HFFc6 (cell line): ENCODE results near the gene AUTS2. TPM values are rescaled to one million over a fixed set of nuclear protein-coding genes. Genes with fewer than 3 reads are reported as not detected.

Source experiments
- DNase-seq: peaks from one replicate; pipeline ENCODE4 v3.0.0-alpha.2; 2018
- H3K27ac Mint-ChIP-seq: 2 replicates; pipeline ENCODE4 v1.8.0; 2020; ENCODE audit warnings: mild to moderate bottlenecking, mixed read lengths
- H3K27me3 Mint-ChIP-seq: 2 replicates; pipeline ENCODE4 v1.8.0; 2021; ENCODE audit warnings: mild to moderate bottlenecking, moderate library complexity, mixed read lengths; ENCODE audit not compliant: insufficient read depth
- H3K36me3 Mint-ChIP-seq: 2 replicates; pipeline ENCODE4 v1.8.0; 2021; ENCODE audit warnings: low read depth, mixed read lengths
- H3K4me1 Mint-ChIP-seq: 2 replicates; pipeline ENCODE4 v1.8.0; 2020; ENCODE audit warnings: low read depth, mixed read lengths
- H3K4me3 Mint-ChIP-seq: 2 replicates; pipeline ENCODE4 v1.8.0; 2020; ENCODE audit warnings: mild to moderate bottlenecking, moderate library complexity, mixed read lengths
- H3K9me3 Mint-ChIP-seq: 2 replicates; pipeline ENCODE4 v1.8.0; 2020; ENCODE audit warnings: mild to moderate bottlenecking, mixed read lengths
- CTCF ChIP-seq: fragments of 200-600 bp; sonication (generic); IDR thresholded peaks from 2 replicates; pipeline ENCODE4 v1.5.0; 2021; ENCODE audit warnings: antibody characterized with exemption, mild to moderate bottlenecking
- total RNA-seq, 6 experiments: library from RNA; stranded (reverse); fragmentation: NEBNext Ultra II Directional; extraction: Animal tissue kit (Norgen Biotek cat#: 25700); gene quantifications; 2 replicates in 1 of 6; 3 replicates in 5 of 6; pipeline ENCODE4 v1.2.3, GENCODE V29; 2021

AUTS2 gene
- total RNA-seq, 6 experiments from 2014 or later, result 0.02 to 0.19 (median 0.16) TPM; not detected in 2

DNA sequence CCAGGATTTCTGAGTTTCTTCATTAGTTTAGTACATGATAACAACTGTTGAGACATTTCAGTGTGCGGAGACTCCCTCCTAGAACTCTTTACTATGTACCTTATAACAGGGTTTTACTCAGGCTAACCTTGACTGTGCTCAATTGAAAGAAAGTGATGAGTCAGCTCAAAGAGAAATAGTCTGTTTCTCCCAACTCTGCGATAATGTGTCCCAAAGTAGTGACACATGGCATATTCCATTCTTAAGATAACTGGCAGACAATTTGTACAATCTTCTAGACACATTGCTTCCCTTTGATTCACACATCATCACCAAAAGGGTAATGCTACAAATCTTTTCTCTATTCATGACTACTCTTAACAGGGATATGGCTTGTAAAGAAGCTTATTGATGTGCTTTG, 645.2 kb downstream of the AUTS2 start:
- no peaks in the 10 kb centered on the region for H3K36me3 Mint-ChIP-seq
- no peaks in the 10 kb centered on the region for H3K27me3 Mint-ChIP-seq
- H3K27ac Mint-ChIP-seq, result no peak overlapping the region
- H3K9me3 Mint-ChIP-seq, result peaks cover 43% of the 10 kb centered on the region
- H3K4me3 Mint-ChIP-seq, result no peak overlapping the region
- no peak for DNase-seq
- no peak for TF ChIP-seq CTCF
- no peaks in the 10 kb centered on the region for H3K4me1 Mint-ChIP-seq

- no peak overlapping the region for H3K4me3 Mint-ChIP-seq
- no peak for DNase-seq
- H3K9me3 Mint-ChIP-seq, result peaks cover 58% of the 10 kb centered on the region
- no peak for TF ChIP-seq CTCF
- no peaks in the 10 kb centered on the region for H3K4me1 Mint-ChIP-seq
- H3K36me3 Mint-ChIP-seq, result no peaks in the 10 kb centered on the region
- no peak overlapping the region for H3K27ac Mint-ChIP-seq
- no peaks in the 10 kb centered on the region for H3K27me3 Mint-ChIP-seq
Measured at GRCh38 chr7:70257921-70258320, 659.6 kb downstream of the AUTS2 start.

DNA sequence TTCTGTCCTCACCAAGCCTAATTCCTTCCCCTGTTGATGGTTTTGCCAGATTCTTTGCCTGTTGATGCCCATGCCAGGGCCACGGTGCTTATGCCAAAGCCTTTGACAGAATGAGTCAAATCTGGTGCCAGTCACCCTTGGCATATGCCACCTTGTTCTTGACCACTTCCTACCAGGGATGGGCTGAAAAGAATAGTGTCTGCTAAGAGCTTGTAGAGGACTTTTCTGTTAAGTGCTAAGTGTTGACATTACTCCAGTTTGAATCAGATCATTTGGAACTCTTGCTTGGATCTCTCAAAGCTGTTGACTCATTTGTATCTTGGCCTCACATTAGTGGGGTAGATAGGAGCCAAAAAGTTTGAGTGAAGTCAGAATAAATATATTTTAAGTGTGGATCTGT, 661.2 kb downstream of the AUTS2 start:
- Mint-ChIP-seq H3K4me3 (no peak overlapping the region), H3K27ac (no peak overlapping the region), H3K9me3 (peaks cover 62% of the 10 kb centered on the region), H3K36me3 (no peaks in the 10 kb centered on the region), H3K4me1 (no peaks in the 10 kb centered on the region), H3K27me3 (no peaks in the 10 kb centered on the region)
- no peak for TF ChIP-seq CTCF
- DNase-seq, result no peak

- no peak for TF ChIP-seq CTCF
- no peaks in the 10 kb centered on the region for H3K4me1 Mint-ChIP-seq
- peaks cover 63% of the 10 kb centered on the region for H3K9me3 Mint-ChIP-seq
- no peak overlapping the region for H3K4me3 Mint-ChIP-seq
- H3K36me3 Mint-ChIP-seq, result no peaks in the 10 kb centered on the region
- no peak for DNase-seq
- no peaks in the 10 kb centered on the region for H3K27me3 Mint-ChIP-seq
- H3K27ac Mint-ChIP-seq, result no peak overlapping the region
Measured at GRCh38 chr7:70263471-70264255, 665.4 kb downstream of the AUTS2 start.

DNA sequence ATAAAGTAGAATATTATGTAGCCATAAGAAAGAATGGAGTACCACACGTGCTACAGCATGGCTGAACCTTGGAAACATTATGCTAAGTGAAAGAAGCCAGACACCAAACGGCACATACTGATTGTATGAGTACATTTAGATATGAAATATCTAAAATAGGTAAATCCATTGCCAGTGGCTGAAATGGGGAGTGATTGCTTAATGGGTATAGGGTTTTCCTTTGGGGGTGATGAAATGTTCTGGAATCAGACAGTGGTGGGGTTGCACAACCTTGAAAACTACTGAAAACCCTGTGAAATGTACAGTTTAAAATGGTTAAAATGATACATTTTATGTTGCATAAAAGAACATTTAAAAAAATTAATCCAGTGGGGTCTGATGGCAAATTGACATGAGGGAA, 667.9 kb downstream of the AUTS2 start:
- DNase-seq, result no peak
- Mint-ChIP-seq H3K27me3 (no peaks in the 10 kb centered on the region), H3K36me3 (no peaks in the 10 kb centered on the region), H3K27ac (no peak overlapping the region), H3K4me1 (no peaks in the 10 kb centered on the region), H3K4me3 (no peak overlapping the region), H3K9me3 (peaks cover 57% of the 10 kb centered on the region)
- no peak for TF ChIP-seq CTCF
